Hair follicular keratinocyte (primary cell): ENCODE data around the gene PIGZ. TPM values are rescaled to one million over a fixed set of nuclear protein-coding genes. Genes with fewer than 3 reads are reported as not detected.

Experiments
- total RNA-seq: library from RNA; depleted of rRNA; stranded (reverse); fragments of >200 nt; gene quantifications from 2 replicates; pipeline ENCODE4 v1.2.3, GENCODE V29; 2015

PIGZ gene, protein sequence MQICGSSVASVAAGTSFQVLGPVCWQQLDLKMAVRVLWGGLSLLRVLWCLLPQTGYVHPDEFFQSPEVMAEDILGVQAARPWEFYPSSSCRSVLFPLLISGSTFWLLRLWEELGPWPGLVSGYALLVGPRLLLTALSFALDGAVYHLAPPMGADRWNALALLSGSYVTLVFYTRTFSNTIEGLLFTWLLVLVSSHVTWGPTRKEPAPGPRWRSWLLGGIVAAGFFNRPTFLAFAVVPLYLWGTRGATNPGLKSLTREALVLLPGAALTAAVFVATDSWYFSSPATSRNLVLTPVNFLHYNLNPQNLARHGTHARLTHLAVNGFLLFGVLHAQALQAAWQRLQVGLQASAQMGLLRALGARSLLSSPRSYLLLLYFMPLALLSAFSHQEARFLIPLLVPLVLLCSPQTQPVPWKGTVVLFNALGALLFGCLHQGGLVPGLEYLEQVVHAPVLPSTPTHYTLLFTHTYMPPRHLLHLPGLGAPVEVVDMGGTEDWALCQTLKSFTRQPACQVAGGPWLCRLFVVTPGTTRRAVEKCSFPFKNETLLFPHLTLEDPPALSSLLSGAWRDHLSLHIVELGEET
- total RNA-seq: 1.1 and 2.1 TPM in 2 replicates

DNA sequence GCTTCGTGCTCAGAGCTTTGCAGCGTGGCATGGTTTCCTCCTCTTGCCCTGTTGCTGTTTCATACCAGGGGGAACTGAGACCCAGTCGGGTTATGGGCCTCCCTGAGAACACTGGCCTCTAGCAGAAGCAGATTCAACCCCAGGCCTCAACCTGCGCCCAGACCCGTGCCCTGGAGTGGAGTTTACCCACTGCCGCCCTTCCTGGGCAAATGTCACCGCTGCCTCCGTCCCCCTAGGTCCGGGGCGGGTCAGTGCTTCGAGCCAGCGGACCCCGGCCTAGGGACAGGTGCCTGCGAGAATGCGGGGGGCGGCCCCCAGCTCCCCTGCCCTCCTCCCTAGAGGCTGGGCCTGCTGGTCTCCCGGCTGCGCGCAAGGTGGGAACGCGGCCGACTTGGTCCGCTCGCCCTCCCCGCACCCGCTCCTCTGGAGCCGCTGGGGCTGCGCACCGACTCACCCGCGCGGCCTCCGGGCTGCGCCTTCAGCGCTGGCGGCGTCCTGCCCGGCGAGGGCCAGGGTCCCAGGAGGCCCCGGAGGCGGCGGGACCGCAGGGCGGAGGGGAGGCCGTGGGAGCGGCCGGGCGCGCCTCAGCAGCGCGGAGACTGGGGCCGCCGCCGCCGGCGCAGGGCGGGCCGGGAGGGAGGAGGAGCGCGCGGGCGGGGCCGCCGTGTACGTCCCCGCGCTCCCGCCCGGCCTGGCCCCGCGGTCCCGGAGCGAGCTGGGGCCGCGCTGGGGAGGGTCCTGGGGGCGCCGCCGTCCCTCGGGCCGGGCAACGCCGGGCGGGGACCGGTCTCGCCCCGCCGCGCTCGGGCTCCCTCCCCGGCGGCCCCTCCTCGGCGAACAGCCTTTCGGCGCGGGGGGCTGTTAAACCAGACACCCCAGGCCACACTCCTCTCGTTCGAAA, at the start of gene PIGZ:
Gene PIGZ (minus strand): TSS at position 601 of the 901 bp plus-strand sequence. CDS start 16,802 bp downstream, outside the sequence.

GRCh38 chr3:196942226-196942914, 26.3 kb downstream of the PIGZ start, which contains the start of gene NCBP2:
TSS of gene NCBP2 (minus strand) at chr3:196942528. CDS start at chr3:196942503, 25 bp downstream.

Other genes starting within 250 kb of the PIGZ start
- gene PAK2, start 229.0 kb downstream of the PIGZ start, total RNA-seq: 29.6 and 33.9 TPM in 2 replicates
- gene SENP5, start 100.9 kb downstream of the PIGZ start, total RNA-seq: 22.4 and 23.2 TPM in 2 replicates
- 42.1 and 48.7 TPM in 2 replicates for gene NCBP2, start 26.3 kb downstream of the PIGZ start, total RNA-seq
- gene MELTF, start 61.0 kb upstream of the PIGZ start, total RNA-seq: 9.6 and 13.8 TPM in 2 replicates